GM18909 (cell line): ENCODE data around the gene SLC25A51.

ENCODE experiments used
- ATAC-seq: cut with Tn5 transposase; IDR thresholded peaks from one replicate; pipeline ENCODE4 v1.9.1; 2021; ENCODE audit warnings: mild to moderate bottlenecking; ENCODE audit not compliant: unreplicated experiment, poor library complexity

Gene SLC25A51

GRCh38 chr9:37859043-37859442, 44.9 kb downstream of the SLC25A51 start:
- ATAC-seq: no peak

- no peak for ATAC-seq
Measured at GRCh38 chr9:37856551-37856950, 47.4 kb downstream of the SLC25A51 start.

GRCh38 chr9:37852222-37852621, 51.7 kb downstream of the SLC25A51 start:
- ATAC-seq: no peak

GRCh38 chr9:37840560-37841194, 63.2 kb downstream of the SLC25A51 start:
- ATAC-seq: no peak

GRCh38 chr9:37839496-37840461, 64.1 kb downstream of the SLC25A51 start:
- ATAC-seq: no peak
